Peyer's patch (tissue), 4 donors: ENCODE results near the gene VSTM2B. TPM values are rescaled to one million over a fixed set of nuclear protein-coding genes. Genes with fewer than 3 reads are reported as not detected.

ENCODE experiments used
- DNase-seq, 3 donors: peaks; one replicate each; pipeline ENCODE4 v3.0.0-alpha.2; 2017 to 2019
- H3K27ac ChIP-seq, 4 donors: fragments of 200-600 bp; sonication (generic); one replicate each; pipeline ENCODE4 v1.5.1; 2016 to 2019
- H3K27me3 ChIP-seq, 2 donors: fragments of 200-600 bp; sonication (generic); one replicate each; pipeline ENCODE4 v1.5.1; 2019
- H3K36me3 ChIP-seq, 3 donors: fragments of 200-600 bp; sonication (generic); one replicate each; pipeline ENCODE4 v1.5.1; 2016 to 2019
- H3K4me1 ChIP-seq, 4 donors: fragments of 200-600 bp; sonication (generic); one replicate each; pipeline ENCODE4 v1.5.1; 2016 to 2019
- H3K4me3 ChIP-seq, 4 donors: fragments of 200-600 bp; sonication (generic); 1 replicate in 3 of 4; 2 replicates in 1 of 4; pipeline ENCODE4 v1.5.1; 2016 to 2019; ENCODE audit warnings: mild to moderate bottlenecking in 1 of 4
- H3K9me3 ChIP-seq, 4 donors: fragments of 200-600 bp; sonication (generic); one replicate each; pipeline ENCODE4 v1.5.1; 2016 to 2019; ENCODE audit warnings: mild to moderate bottlenecking in 1 of 4
- CTCF ChIP-seq, 6 experiments: fragments of 450-650 bp in 4 of 6; fragments of 200-600 bp in 2 of 6; sonication (generic) in 1 of 6; IDR thresholded peaks; one replicate each; pipeline ENCODE4 v1.5.1; 2017 to 2019; ENCODE audit warnings: antibody characterized with exemption in 6 of 6, mild to moderate bottlenecking in 3 of 6, moderate library complexity in 1 of 6
- POLR2A ChIP-seq, 2 donors: fragments of 450-650 bp; IDR thresholded peaks; one replicate each; pipeline ENCODE4 v1.5.1; 2017; ENCODE audit warnings: antibody characterized with exemption in 2 of 2, mild to moderate bottlenecking in 2 of 2, moderate library complexity in 2 of 2
- total RNA-seq, 4 donors: library from RNA; depleted of rRNA; stranded (reverse); fragments of >200 nt; gene quantifications; one replicate each; pipeline ENCODE4 v1.1.0, GENCODE V29; 2016

VSTM2B gene
- total RNA-seq, 4 donors from 2014 or later: not detected

GRCh38 chr19:29576761-29577648, 51.2 kb downstream of the VSTM2B start:
- Histone ChIP-seq H3K4me1 (no peaks in the 10 kb centered on the region), H3K27ac (no peak overlapping the region), H3K36me3 (no peaks in the 10 kb centered on the region), H3K4me3 (no peak overlapping the region), H3K27me3 (no peaks in the 10 kb centered on the region), H3K9me3 (peaks cover 0 to 4% (median 0%) of the 10 kb centered on the region in 4 donors)
- TF ChIP-seq CTCF (IDR thresholded peaks at IDR 0.05) (no peak), POLR2A (IDR thresholded peaks at IDR 0.05) (no peak)
- no peak for DNase-seq

GRCh38 chr19:29577649-29577963, 51.8 kb downstream of the VSTM2B start:
- no peak for DNase-seq
- Histone ChIP-seq H3K27me3 (no peaks in the 10 kb centered on the region), H3K4me3 (no peak overlapping the region), H3K9me3 (peaks cover 0 to 4% (median 0%) of the 10 kb centered on the region in 4 donors), H3K36me3 (no peaks in the 10 kb centered on the region), H3K4me1 (no peaks in the 10 kb centered on the region), H3K27ac (no peak overlapping the region)
- TF ChIP-seq POLR2A (IDR thresholded peaks at IDR 0.05): no peak
- no peak for TF ChIP-seq CTCF (IDR thresholded peaks at IDR 0.05)

- TF ChIP-seq CTCF (IDR thresholded peaks at IDR 0.05): no peak
- TF ChIP-seq POLR2A (IDR thresholded peaks at IDR 0.05): no peak
- H3K27ac ChIP-seq: no peak overlapping the region
- no peak overlapping the region for H3K4me3 ChIP-seq
- H3K27me3 ChIP-seq: no peaks in the 10 kb centered on the region
- H3K9me3 ChIP-seq: peaks cover 0 to 4% (median 0%) of the 10 kb centered on the region in 4 donors
- H3K4me1 ChIP-seq: no peaks in the 10 kb centered on the region
- no peaks in the 10 kb centered on the region for H3K36me3 ChIP-seq
- DNase-seq: no peak
These were observed 52.6 kb downstream of the VSTM2B start for GRCh38 chr19:29578349-29578748.

GRCh38 chr19:29579308-29579910, 53.6 kb downstream of the VSTM2B start:
- Histone ChIP-seq H3K36me3 (no peaks in the 10 kb centered on the region), H3K4me3 (no peak overlapping the region), H3K9me3 (peaks cover 0 to 4% (median 0%) of the 10 kb centered on the region in 4 donors), H3K27ac (no peak overlapping the region), H3K4me1 (no peaks in the 10 kb centered on the region), H3K27me3 (no peaks in the 10 kb centered on the region)
- no peak for DNase-seq
- TF ChIP-seq POLR2A (IDR thresholded peaks at IDR 0.05) (no peak), CTCF (IDR thresholded peaks at IDR 0.05) (no peak)

- no peak for DNase-seq
- no peak for TF ChIP-seq CTCF (IDR thresholded peaks at IDR 0.05)
- H3K27ac ChIP-seq: no peak overlapping the region
These were observed 55.6 kb downstream of the VSTM2B start for GRCh38 chr19:29581398-29581797.

More at GRCh38 chr19:29581398-29581797, 55.6 kb downstream of the VSTM2B start:
- Histone ChIP-seq H3K4me1 (no peaks in the 10 kb centered on the region), H3K36me3 (no peaks in the 10 kb centered on the region), H3K9me3 (peaks cover 0 to 4% (median 0%) of the 10 kb centered on the region in 4 donors), H3K27me3 (no peaks in the 10 kb centered on the region), H3K4me3 (no peak overlapping the region)
